ENCODE measurements around the gene HIGD1A.

DNA sequence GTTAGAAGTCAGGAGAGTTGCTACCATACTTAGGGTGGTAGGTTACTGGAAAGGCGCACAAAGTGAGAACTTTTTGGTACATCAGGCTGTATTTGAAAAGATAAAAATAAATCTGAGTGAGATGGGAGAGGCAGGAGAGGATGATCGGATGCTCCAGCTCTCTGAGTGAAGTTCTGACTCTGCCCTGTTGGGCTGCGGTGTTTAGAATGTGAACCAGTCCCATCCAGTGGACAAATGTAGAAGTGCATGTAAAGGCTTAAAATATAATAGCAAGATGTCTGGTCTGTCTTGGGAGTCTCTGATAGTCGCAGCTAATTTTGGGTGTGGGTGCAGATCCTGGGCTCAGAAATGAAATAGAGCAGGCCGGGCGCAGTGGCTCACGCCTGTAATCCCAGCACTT lies 35.3 kb upstream of the HIGD1A start:
- no peak for TF ChIP-seq POLR2AphosphoS5 (IDR thresholded peaks at IDR 0.05; ENCODE audit: borderline replicate concordance, low read depth, low read length)
- no peak for TF ChIP-seq EZH2 (IDR thresholded peaks at IDR 0.05)

All from SK-N-MC (cell line).